Frontal cortex (tissue), 4 donors: ENCODE data around the gene SLIT3. TPM values are rescaled to one million over a fixed set of nuclear protein-coding genes. Genes with fewer than 3 reads are reported as not detected.

Source experiments
- DNase-seq, 2 donors: peaks; one replicate each; pipeline ENCODE4 v3.0.0; 2012; ENCODE audit warnings: low spot score in 2 of 2
- FAIRE-seq: peaks from 2 replicates; lab custom pipeline; 2012; peaks lifted over from hg19 to GRCh38; lab: Jason Lieb, UNC
- total RNA-seq: library from RNA; depleted of rRNA; stranded (reverse); fragments of >200 nt; gene quantifications from one replicate; pipeline ENCODE4 v1.2.3, GENCODE V29; 2014
- donor health status: control.
- donor health status: control.
- donor health status: control.

SLIT3 gene
- total RNA-seq, 1 donor from 2014 or later, result 2.0 TPM

DNA sequence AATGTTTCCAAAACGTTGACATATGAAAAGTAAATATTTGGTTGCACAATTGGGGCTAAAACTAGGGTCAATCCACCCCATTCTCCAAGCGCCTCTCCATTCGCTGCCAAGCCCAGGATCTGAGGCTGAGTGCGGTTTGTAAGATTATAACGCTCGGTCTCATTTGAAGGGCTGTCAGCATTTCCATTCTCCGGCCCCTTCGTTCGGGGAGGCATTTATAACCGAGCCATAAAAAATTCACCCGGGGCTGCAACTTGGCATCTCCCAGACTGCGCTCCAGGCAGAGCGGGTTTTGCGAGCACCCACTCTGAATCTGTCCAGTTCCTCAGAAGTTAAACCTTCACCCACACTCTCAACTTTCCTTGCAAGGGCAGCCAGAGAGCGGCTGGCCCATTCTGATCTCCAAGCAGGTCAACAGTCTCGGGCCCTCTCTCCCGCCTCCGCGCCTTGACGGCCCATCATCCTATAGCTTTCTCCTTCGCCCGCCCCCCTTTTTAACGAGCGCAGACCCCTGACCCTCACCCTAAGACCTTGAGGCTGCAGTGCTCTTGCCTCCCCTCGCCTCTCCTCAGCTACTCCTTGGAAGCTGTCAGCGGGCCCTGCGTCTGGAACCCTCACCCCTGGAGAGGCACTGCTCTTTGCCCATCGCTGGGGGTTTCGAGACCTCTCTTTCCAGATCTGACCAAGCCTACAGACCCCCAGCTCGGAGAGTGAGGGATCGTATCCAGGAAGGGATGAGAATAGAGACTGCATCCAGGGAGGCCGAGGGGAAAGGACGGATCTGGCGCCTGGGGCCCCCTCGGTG, 1.1 kb downstream of the SLIT3 start:
- DNase-seq, result no peak
- FAIRE-seq, result no peak

DNA sequence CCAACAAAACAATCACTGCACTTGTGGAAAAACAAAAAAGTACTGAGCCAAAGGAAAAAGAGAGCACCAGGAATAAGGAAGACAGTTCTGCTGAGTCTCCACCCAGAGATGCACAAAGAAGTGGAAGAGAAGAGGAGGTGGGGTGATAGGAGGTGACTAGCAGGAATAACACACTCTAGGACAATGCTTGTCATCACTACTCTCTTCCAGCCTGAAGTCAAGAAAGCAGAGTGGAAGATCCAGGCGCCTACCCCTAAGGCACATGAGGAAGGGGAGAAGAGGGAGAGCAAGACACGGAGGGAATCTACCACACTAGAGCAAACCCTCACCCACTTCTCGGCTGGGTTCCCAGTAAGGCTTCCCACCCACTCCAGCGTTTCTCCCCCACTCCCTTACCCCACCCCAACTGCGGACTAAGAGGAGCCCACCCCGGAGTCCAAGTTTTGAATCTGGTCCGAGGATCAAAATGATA, 1.7 kb downstream of the SLIT3 start:
- FAIRE-seq, result no peak
- no peak for DNase-seq

DNA sequence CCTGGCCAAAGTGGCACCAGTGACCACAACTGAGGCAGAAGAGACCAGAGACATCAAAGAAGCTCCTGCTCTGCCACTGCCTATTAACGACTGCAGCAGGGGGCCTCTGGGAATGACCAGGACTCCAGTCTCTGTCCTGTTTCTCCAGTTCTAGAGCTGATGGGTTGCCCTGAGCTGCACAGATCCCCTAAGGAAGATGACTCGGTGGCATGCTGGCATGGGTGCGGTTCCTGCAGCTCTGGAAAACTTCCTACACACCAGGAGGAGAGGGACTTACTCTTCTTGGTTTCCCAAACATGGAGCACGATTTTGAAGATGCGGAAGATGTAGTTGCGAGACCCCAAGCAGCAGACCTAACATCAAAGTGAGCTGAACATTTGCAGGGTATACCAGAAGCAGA, 2.7 kb downstream of the SLIT3 start:
- FAIRE-seq, result no peak

DNA sequence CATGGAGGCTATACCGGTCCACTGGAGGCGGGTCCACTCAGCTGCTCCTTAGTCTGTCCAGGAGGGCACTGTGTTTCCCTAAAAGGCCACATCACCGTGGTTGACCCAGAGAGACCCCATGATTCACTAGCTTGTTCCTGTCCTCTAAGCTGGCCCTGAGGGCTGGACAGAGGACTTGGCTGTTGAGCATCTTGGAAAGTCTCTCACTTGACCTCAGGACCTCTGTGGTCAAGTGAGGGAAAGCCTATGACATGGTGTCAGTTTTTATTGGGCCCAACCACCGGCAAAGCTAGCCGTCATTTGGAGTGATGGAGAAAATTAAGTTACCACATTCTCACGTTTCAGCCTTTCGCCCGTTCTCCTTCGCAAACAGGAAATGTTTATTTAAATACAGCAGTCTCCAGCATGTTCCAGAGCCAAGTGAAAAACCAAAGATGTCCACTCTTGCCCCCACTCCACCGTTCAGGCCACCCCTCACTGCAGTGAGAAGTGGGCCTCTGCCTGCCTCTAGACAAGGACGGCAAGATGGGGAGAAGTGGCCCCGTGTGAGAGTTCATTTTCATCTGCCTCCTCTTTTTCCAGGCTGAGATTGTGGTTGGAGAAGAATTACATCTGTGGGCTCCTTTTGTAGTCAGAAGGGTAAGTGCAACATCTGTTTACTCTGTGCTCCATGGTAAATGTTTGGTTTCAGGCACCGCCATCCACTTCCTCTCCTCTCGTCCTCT, 4.4 kb downstream of the SLIT3 start:
- FAIRE-seq, result no peak
- DNase-seq, result no peak

More for the DNA sequence above, 2.7 kb downstream of the SLIT3 start:
- DNase-seq, result no peak

DNA sequence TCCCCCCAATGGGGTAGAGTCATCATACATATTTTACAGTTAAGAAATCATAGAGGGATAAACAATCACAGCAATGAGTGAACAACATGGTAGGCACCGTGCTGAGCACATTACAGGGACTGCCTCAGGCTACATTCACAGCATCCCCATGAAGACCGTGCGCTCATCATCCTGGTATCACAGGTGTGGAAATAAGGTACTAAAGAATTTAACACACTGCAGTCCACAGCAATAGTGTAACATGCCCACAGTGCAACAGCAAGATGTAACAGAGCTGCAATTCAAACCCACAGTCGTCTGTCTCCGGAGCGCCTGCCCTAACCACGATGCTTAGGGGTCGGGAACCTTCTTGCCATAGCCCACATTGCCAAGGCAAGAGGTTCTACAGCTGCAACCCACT, 5.6 kb downstream of the SLIT3 start:
- DNase-seq (no peak), FAIRE-seq (no peak)

DNA sequence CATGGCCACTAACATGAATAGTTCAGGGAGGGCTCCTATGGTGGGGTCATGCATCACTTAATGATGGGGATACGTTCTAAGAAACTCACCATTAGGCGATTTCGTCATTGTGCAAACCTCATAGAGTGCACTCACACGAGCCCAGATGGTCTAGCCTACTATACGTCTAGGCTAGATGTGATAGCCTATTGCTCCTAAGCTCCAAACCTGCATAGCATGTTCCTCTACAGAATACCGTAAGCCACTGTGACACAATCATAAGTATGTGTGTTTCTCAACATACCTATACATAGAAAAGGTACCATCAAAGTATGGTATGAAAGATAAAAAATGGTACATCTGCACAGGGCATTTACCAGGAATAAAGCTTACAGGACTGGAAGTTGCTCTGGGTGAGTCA, 6.3 kb downstream of the SLIT3 start:
- no peak for FAIRE-seq
- no peak for DNase-seq

DNA sequence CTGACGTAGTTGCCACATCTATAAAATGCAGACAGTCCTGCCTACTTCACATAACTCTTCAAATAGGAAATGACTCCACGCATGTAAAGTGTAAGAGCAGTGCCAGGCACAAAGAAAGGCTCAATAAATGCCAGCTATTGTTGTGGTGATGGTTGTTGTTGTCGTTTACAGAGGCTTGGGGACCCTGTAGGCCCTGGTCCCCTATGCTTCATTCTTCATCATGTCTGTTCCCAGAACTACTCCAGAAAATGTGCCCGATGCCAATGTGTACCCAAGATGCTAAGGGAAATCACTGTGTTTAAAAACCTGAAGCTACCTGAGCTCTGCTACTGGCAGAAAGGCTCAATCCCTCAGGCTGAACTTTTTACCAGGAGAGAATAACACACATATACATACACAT, 9.1 kb downstream of the SLIT3 start:
- no peak for DNase-seq
- FAIRE-seq, result no peak

DNA sequence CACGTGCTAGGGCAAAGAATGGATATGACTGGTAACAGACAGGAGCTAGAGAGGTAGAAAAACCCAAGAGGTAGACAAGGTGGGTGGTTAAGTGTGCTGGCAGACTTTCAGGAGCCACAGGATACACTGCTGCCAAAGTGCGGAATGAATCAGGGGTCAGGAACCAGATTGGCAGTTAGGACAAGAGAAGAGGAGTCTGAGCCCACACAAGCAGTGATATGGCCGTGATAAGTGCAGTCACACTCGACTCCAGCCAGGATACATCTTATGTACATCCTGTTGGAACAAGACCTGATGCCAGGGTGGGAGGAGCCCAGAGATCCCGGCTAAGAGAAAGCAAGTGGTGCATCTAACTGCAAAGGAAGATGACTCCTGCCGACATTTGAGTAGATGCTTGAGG, 10.0 kb downstream of the SLIT3 start:
- DNase-seq (no peak), FAIRE-seq (no peak)

DNA sequence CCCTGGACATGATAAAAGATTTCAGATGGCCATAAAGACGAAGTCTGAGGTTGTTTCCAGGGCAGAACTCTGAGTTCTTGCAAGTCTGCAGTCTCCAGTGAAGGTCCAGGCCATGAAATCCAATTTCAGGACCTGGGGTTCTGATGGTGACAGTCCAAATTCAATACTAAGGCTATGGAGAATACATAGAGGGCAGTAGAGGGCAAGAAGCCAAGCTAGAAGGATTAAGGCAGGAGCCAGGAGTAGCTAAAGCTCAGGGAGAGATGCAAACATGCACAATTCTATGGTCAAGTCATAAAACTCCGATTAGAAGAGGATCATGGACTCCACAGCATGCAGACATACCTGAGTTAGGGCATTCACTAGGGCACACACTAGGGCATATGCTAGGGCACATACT, 11.4 kb downstream of the SLIT3 start:
- FAIRE-seq, result no peak

DNA sequence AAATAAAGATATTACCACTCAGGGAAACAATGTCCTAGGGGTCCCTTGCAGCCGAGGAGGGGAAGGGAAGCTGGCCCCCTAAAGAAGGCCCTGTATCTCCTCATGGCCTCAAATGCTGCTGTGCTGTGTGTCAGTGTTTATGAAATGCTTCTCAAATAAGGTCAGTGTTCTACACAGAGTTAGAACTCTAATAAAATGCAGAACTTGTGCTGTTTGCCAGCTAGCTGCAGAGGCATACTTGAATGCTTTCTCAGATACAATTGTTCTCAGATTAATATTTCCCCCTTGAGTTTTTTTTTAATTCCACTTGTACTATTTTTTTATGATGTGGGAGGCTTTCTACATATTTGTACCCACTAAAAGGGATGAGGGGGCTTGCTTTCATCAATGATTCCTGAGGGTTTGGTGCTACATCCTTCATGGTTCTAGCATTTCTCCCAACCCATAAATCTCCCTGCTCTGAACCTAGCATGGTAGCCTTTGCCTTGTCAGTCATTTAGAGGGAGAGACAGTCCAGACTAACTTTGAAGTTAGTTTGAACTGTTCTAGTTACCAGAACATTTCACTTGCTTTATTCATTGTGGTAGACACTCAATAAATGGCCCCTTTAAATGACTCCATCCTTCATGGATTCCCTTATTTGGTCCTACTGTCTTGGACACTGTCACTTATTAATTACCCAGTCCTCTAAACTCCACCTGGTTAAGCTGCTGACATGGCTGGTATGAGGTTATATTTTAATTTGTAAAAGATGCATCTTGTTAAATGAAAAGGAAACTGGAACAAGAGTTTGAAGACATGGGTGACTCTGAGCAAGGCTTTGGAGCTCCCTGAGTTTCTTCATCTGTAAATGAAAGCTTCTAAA, 12.6 kb downstream of the SLIT3 start:
- DNase-seq, result no peak
- no peak for FAIRE-seq

More for the DNA sequence above, 11.4 kb downstream of the SLIT3 start:
- DNase-seq, result no peak

DNA sequence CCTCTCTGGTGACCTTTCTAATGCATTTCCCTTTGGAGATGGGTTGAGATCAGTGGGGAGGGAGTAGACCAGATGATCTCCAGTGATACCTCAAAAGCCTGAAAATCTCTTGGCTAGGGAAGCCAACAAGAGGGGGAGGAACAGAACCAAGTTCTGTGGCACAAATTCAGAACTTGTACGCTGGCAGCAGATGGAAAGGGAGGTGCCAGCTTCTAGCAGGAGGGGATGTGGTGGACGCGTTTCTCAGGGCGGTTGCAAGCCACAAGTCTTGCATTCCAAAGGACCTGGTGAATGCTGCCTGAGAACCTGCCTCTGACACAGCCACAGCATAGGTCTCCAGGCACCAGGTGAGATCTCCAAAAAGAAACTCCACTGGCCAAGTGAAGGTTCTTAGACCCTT, 13.4 kb downstream of the SLIT3 start:
- DNase-seq (no peak), FAIRE-seq (no peak)

DNA sequence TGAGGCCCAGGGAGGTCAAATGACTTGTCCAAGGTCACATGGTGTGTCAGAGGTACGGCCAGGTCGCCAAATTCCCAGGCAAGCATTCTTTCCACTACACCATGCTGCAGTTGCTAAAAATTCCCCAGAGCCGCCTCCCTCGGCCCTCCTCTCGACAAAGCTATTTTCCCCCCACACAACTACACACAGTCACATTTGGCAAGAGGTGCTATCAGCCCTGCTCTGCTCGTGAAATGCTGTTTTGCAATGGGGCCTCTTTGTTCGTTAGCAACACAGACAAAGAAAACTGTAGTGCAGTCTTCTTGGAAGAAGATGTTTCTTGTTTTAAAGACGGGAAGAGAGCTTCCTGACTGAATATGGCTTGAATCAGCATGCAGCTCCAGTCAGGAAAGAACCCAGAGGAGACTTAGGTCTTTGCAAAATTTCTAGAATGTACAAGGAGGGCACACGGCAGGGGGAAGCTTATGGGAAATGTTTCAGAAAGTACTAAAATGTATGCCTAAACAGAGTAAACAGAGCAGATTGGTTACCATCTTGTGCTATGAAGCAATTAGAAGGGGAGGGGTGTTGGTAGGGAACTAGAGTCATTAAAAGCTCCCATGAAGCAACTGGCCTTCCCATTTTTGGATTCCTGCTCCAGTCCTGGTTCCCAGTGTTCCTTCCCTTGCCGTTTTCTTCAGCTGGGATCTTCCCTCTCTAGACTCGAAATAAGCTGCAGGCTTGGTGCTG, 14.2 kb downstream of the SLIT3 start:
- DNase-seq (no peak), FAIRE-seq (no peak)

DNA sequence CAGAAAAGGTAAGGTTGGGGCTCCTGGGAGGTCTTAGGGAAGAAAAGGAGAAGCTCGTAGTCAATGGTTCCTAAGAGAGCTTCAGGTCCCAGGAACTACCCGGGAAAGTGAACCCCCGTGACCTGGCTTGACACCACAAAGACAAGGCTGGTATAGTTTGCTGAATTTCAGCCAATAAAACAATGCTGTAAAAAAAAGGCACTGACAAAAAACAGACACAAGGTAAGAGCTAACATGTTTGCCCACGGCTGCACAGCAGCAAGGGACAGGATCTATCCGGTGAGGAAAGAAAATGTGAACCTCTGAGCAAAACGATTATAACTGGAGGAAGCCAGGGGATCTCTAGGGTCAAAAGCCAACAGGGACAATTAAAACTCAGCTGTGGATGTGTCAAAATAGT, 17.1 kb downstream of the SLIT3 start:
- FAIRE-seq, result no peak
- no peak for DNase-seq

DNA sequence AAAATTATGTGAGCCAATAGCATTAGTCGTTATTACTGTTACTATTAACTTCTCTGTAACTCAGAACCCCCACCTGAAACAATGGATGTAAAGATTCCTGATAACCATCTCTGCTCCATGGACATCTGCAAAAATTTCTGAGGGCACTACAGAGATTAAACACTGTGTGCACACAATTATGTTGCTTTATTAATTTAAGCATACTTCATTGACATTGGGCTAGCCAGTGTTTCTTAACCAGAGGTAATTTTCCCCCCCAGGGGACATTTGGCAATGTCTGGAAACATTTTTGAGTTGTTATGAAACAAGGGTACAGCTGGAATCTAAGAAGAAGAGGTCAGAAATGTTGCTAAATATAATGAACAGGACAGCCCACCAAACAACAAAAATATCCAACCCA, 19.3 kb downstream of the SLIT3 start:
- no peak for FAIRE-seq
- no peak for DNase-seq

DNA sequence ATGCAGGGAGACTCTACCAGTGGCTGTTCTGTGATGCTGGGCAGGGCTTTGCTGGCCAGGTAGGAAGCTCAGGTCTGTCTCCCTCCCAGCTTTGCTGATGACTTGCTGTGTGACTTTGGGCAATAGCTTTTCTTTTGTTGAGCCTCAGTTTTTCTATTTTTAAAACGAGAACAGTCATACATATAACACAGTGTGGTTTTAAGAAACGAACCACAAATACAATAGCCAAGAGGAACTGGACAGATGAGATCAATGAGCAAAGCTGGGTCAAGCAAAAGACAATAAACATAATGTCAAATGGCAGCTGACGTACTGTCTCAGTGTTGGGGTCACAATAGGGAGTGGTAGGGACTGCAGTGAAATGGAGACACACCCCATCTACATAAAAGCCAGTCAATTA, 20.2 kb downstream of the SLIT3 start:
- FAIRE-seq (no peak), DNase-seq (no peak)

DNA sequence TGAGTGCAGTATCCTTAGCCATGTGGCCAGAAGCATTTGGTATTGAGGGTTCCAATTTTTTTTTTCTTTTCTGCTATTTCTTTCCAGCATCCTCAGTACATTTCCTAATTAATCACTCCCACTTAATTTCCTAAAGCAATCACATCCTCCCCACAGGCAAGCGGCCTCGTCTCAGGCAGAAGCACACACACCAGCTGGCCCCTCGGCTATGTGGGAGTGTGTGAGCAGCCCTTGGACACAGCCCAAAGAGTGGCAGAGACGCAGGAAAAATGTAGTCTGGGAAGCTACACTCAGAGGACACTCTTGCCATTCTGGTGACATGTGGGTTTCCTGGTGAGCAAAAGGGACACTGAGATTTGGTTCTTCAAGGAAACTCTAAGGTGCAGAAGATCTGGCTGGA, 20.7 kb downstream of the SLIT3 start:
- FAIRE-seq (no peak), DNase-seq (no peak)

DNA sequence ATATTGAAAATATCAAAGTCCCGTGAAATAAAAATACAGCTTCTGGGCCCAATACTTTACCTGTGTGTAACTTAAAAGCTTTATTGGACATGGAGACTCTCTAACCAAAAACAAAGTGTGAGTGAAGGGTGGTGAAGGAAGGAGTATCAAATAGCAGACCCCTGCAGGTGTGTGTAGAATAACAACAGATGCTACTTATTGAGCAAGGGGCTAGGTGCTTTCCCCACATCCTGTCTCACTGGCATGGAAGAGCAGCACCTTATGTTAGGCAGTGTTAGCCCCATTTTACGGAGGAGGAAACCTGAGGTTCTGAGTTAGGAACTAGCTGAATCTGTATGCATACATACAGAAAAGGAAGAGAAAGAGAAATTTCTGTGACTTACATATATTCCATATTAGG, 21.8 kb downstream of the SLIT3 start:
- DNase-seq, result no peak
- no peak for FAIRE-seq

DNA sequence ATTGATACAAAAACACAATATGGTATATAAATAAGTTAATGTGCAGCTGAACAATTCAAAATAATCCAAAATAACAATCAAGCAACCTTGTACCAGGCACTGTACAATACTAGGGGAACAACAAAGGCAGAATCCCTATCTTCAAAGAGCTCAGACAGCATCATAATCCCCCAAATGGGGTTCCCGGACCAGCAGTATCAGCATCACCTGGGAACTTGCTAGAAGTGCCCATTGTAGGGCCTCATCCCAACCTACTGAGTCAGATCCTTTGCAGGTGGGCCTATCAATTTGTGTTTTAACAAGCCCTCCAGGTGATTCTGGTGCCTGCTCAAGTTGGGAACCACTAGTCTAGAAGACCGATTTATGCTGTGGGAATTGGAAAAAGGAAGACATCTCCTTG, 27.1 kb downstream of the SLIT3 start:
- FAIRE-seq (no peak), DNase-seq (no peak)

DNA sequence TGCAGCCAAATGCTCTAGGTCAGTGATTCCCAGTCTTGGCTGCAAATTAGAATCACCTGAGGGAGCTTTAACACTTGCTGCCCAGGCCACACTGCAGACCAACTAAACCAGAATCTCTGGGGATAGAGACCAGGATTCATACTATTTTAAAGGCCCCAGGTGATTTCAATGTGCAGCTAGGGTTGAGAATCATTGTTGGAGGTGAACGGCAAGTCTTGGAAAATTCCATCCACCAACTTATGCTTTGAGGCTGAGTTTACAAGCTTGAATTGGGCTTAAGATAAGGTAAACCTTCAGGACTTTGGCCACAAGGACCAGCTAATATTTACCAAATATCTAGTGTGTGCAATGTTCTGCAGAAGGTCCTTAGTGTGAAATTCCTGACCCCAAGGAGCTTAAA, 27.5 kb downstream of the SLIT3 start:
- DNase-seq (no peak), FAIRE-seq (no peak)
